GM21447 (cell line): ENCODE results near the gene TCF7.

Source experiments
- ATAC-seq: cut with Tn5 transposase; IDR thresholded peaks from one replicate; pipeline ENCODE4 v1.9.1; 2021; ENCODE audit not compliant: unreplicated experiment

Gene TCF7

DNA sequence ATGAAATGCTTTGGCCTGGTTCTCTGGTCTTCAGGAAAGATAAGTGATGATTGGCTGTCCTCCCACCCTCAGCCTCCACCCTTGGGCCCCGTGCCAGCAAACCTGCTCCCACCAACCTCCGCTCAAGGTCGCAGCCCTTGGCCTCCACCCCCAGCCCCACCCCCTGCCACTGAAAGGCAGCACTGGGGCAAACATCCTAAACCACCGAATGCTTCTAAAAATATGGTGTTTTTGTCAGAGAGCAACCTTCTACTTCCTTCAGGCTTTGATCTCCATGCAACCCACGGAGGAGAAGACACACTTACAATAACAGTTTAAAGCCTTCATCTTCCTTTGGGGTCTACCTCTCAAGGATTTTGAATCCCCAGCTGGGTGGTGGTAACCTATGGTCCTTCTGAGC is 24.0 kb upstream of the TCF7 start:
- no peak for ATAC-seq

DNA sequence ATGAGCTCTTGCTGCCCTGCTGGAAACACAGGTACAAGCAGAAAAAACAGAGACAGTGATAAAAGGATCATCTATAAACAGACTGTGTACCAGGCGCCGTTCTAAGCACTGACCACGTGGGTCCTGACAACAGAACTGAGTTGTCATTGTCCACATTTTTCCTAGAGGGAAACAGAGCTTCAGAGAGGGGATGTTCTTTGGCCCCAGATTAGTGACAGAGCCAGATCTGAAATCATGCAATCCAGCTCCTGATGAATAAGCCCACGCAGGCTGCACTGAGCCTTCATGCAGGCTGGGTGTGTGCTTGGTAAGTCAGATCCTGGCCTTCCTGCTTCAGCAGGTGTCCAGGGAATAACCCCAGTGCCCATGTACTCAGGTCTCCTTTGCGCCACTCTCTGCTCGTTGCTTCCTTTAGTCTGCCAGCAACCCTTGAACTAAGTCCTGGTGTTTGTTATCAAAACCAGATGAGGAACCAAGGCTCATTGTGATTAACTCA is 22.8 kb upstream of the TCF7 start:
- ATAC-seq = no peak

DNA sequence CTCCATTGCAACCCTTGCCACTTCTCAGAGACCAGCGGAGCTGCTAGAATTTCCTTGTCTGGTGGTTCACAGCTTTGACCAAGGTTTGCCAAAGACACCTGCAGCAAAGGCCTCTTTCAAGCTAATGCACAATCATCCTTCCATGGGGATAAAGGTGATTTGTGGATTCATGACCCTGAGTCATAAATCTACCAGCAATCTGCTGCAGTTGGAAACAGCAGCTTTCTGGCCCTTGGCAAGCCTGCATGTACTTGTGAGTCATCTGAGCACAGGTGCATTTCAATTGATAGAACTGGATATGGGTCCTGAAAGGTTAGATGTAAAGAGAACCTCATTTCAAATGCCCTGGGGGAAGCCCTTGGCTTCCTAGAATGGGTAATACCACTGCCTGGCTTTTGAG is 21.6 kb upstream of the TCF7 start:
- ATAC-seq = no peak

DNA sequence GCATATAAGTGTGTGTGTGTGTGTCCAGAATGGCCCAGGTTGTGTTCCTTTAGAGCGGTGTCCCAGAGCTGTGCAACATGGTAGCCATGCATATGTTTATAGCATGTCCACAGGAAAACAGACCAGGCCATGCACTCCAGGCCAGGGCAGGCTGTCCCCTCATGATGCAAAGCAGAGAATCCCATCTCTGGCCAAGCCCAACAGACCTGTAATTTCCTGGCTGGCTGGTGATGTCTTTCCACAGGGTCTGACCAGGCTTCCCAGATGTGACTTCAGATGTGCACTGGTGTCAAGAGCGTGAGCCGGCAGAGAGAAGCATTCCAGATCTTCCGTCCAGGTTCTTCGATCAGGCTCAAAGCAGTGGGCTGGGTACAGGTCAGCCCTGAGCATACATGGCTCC is 21.1 kb upstream of the TCF7 start:
- no peak for ATAC-seq

DNA sequence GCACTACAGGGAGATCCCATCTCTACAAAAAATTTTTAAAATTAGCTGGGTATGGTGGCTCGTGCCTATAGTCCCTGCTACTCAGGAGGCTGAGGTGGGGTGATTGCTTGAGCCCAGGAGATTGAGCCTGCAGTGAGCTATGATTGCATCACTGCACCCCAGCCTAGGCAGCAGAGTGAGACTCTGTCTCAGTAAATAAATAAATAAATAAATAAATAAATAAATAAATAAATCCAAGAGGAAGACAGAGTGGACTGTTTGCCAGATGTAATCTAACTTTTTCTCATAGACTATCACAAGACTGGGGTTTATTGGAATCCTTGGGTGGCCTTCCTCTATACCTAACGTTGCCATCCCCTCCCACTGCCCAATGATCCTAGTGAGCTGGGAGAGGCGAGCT is 19.2 kb upstream of the TCF7 start:
- no peak for ATAC-seq

DNA sequence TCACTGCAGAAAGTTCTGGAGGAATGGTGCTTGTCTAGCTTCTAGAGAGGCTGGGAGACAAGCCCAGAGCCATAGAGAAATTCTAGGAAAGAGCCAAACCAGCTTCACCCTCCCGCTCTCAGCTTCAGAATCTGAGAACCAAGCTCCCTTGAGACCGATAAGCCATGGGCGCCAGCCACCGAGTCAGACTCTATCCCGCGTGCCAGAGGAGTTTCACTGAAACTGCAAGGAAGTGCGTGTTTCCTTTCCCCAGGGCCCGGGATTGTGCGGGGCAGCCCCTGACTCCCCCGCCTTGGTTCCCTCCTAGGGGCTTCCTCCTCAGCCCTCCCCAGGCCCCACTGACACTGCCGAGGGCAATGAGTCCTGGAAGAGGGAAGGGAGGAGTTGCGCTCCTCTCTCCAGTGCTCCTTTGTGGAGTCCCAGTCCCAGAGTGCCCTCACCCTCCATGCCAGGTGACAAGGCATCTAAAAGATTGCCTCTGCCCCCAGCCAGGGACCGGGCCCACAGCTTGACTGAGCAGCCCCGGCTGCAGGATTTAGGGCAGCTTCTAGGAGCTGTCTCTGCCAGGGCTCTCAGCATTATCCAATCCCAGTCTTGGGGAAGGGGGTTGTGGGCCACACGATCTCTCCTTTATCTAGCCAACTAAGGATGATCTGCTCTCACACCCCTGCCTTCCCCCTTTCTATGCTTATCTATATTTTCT is 18.4 kb upstream of the TCF7 start:
- no peak for ATAC-seq

DNA sequence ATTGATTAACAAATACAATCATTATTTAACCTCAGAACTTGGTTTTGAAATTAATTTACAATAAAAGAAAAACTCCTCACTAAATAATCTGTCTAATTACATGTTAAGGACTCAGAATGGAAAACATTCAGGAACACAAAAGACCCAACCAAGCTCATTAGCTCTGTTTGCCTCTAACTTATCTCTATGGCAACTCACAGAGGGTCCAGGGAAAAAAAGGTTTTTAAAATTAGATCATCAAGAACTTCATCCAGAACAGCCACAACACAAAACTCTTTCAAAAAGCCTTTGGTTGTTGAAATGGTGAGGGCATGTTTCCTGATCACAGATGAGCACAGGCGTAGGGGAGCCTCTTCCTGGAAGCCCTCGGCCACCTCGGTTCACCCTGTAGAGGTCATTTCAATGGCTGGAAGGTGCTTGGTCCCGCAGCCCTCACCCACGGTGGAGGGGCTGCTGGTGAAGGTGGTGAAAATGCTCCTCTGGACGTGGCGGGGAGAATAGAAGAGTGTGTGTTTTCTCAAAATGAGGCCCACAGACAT is 17.2 kb upstream of the TCF7 start:
- ATAC-seq = no peak

DNA sequence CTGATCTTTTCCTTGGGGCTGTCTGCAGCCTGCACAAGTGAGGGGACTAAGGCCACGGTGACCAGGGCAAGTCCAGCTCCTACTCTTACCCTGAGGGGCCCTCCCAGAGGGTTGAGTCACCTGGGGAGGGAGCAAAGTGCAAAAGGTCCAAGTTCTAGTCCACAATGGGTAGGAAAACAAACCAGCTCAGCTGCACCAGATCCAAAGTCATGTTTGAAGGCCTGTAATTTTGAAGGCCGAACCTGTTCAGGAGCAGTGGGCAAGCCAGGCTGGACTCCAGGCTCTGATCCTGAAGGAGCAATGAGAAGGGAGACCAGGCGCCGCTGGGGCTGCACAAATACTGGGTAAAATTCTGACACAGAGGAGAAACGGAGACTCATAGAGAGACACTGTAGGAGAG is 15.8 kb upstream of the TCF7 start:
- ATAC-seq = no peak

DNA sequence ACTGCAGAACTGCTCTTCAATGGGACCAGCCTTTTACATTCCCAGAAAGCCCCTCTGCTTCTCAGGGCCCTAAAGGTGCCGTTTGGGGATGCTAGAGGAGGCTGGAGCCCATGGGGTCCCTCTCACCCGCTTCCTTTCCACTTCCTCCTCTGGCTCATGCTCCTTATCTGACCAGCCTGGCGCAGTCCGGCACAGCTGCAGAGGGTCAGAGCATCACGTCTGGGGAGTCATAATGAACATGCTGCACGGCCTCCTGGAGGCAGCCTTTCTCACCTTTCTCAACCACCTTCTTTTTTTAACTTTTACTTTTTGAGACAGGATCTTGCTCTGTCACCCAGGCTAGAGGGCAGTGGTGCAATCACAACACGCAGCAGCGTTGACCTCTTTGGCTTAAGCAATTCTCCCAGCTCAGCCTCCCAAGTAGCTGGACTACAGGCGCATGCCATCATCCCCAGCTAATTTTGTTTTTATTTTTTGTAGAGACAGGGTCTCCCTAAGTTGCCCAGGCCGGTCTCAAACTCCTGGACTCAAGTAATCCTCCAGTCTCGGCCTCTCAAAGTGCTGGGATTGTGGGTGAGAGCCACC is 15.1 kb upstream of the TCF7 start:
- no peak for ATAC-seq

DNA sequence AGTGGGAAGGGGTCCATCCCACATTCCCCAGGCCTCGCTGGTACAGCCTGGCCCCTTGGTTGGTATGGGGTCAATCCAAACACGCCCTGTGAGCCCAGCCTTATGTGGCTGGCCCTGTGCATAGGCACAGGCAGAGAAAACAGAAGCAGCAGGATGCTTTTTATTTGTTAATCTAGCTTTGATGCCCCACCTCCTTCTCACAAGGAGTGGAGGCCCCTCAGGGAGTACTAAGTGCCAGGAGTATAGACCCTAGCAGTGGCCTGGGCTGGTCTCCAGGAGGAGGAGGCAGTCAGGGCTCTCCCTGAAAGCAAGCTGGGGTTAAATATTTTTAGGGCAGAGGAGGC is 14.6 kb upstream of the TCF7 start:
- ATAC-seq = no peak

DNA sequence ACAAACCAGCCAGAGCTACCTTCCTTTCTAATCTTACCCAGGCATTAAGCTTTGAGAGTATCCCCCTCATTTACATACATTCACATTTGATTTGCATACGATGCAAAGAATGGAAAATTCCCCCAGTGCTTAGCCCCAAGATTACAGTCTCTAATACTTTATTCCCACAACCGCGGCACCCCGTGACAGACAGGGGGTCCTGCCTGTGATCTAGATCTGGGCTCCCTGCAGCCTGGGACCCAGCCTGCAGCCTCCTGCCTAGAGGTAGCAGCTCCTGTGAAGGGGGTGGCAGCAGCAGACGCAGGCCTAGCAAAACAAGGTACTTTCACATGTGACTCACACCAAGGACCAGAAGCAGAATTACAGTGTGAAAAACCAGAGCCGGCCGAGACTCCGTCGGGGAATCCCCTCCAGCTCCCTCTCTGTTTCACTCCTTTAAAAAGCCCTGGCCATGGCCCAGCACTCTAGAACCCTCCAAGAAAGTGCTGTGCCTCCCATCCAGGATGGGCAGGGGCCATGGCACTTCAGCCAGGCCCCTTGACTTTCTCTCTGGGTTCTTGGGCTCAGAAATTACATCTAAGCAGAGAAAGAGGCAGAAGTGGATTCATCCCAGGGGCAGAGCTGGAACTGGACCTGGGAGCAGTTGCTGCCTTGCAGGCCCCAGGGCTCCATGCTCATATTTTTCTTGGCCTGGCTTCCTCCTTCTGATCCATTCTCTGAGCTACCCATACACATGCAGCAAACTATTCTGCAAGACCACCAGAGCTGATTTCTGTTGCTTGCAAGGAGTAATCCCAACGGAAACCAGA is 14.0 kb upstream of the TCF7 start:
- ATAC-seq = peak; percentile 74

DNA sequence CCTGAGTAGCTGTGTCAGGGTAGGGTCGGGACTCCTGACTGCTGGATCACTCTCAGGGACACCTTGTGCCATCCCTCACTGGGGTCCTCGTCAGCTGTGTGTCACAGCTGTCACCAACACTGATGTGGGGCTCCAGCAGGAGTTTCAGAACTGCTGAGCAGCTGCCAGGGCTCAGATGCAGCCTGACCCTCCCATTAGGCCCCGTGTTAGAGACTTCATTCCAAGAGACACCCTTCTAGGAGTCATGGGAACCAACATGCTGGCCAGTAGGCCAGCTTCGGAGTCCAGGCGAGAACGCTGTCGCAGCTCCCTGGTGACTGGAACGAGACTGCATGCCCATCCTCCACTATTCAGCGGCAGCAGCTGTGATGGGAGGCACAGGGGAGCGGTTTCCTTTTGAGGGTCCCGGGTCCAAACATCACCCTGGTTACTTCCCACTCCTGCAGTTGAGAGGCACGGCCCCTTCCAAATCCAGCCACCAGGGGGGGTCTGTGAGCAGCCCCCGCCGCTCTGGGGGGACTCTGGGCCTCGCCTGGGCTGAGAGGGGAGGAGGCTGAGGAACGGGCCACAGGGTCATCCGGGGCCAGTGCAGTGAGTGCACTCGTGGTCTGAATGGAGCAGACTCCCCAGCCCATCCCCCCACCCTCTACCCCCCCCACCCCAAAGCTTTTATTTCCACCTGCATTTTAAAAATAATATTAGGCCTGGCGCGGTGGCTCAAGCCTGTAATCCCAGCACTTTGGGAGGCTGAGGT is 12.6 kb upstream of the TCF7 start:
- no peak for ATAC-seq

DNA sequence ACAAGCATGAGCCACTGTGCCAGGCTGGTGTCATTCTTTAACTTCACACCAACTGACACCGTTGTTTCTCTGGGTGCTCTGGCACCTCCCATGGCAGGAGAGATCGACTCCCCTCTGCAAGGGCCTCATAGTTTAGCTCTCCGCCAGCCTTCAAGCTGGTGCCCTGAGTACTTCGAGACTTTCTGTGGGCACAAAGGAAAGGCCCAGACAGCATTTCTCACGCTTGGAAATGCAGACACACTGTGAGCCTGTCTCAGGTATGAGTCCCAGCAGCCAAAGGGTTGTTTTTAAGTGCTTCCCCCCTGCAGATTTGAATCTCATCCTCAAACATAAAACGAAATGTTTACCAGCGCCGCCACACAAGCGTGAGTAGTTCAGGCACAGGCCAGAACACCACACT is 11.1 kb upstream of the TCF7 start:
- no peak for ATAC-seq

DNA sequence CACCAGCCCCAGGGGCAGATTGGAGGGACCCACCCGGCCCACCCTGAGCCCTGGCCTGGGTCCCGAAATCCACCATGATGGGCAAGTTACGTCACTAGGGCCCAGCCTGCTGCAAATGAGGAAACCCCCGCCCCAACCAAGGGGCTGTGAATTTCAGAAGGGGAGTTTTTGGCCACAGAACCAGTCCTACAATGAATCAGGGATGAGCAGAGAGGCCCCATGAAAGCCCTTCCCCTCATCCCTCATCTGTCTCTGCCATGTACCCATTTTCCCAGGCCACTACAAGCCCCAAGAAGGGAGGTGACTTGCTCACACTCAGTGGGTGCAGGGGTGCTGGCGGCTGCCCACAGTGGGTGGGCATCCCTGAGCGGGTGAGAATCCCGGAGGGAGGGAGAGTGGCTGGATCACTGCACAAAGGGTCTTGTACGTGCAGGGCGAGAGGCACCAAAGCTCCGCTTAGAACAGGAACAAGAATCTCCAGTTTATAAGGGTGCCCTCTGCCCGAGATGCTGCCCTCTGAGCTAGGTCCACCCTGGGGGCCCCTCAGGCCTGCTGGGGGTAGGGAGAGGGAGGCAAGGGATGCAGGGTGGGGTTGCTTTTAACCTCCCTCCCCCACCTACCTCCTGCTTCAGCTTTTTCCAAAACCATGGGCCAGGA is 10.4 kb upstream of the TCF7 start:
- ATAC-seq = no peak

DNA sequence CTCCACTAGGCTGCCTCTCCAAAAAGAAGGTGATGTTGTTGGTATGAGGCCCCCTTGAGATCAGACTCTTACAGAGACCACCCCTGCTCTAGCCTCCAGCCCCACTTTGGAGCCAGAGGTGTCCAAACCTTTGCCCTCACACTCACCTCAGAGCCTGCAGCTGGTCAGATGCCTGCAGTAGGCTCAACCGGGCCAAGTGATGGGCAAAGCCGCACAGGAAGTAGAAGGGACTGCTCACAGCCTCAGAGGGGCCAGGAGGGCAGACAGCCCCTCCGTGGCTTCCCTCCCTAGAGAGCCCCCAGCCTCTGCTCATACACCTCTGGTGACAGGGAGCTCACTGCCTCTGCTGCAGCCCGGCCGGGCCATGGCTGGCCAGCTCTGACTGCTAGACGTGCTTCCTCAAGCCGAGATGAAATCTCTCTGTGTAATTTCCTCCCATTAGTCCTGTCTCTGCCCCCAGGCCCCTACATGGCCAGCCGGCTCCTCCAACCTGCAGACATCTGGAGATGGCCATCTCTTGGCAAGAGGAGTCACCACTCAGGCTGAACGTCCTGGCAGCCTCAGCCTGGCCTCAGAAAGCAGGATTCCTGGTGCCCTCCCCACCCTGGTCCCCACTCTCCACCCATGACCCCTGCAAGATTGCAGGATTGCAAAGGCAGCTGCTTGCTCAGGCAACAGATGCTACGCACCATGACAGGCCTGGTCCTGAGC is 7.3 kb upstream of the TCF7 start:
- ATAC-seq = no peak

DNA sequence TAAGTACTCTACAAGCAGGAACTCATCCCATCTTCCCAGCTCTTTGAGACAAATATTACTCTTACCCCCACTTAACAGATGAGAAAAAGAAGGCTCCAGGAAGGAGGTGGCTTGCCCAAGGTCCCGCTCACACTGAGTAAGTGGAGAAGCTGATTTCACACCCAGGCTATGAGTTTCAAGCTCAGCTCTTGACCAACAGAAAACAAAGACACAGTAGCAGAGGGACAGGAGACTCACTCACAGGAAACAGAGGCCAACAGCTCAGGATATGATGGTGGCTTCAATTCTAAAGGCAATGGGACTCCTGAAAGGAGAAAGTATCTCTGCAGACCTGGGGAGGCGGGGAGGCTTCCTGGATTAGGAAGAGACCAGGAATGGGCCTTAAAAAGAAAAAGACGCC is 6.7 kb upstream of the TCF7 start:
- ATAC-seq = no peak

DNA sequence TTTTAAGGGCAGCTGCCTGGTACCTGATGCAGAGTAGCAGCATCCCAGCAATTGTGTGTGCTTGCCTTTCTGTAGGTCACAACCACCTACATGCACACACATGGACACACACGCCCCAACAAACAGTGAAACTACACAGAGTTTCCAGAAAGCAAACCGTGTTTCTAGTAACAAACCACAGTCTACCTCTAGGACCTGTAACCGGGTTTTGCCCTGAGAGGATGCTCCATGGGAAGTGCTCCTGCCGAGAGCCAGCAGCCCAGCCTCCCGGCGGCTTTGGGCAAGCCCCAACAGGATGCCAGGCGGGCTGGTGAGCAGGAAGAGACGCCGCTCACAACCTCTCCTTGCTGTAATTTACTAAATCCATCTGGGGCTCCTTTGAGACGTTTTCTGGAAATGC is 4.1 kb upstream of the TCF7 start:
- no peak for ATAC-seq

DNA sequence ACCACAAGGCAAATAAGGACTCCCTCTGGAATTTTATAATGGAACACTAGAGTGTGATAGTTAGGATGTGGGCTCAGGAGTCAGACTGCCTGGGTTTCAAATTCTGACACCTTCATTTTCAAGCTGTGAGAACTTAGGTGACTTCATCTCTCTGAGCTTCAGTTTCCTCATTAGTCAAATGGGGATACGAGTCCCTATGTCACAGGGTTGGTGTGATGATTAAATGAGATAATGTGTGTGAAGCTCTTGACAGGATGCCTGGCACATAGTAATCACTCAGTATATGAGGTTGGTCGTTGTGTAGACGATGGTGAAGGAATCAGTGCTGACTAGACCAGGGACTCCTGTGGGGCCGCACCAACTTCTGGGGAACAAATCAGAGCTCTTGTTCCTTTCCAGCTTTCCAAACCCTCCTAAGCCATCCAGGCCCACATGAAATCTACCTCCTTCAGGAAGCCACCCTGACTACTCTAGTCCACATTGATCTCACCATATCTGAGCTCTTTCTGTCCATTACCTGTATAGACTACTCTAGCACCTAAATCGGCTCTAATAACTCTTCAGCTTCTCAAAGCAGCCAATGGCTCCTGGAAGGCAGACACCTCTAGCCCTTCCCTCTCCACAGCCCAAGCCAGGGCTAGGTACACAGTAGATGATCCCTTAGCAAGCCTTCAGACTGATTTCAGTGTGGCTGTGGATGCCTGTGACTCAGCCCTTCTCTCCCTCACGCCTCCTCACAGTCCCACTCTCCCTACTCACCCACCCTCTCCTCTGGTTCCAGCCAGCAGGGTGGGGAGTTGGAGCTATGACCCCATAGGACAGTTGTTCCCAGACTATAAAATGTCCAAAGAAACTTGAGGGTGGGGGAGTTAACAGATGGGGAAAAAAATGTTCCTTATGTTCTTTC is 2.5 kb upstream of the TCF7 start:
- ATAC-seq = no peak

DNA sequence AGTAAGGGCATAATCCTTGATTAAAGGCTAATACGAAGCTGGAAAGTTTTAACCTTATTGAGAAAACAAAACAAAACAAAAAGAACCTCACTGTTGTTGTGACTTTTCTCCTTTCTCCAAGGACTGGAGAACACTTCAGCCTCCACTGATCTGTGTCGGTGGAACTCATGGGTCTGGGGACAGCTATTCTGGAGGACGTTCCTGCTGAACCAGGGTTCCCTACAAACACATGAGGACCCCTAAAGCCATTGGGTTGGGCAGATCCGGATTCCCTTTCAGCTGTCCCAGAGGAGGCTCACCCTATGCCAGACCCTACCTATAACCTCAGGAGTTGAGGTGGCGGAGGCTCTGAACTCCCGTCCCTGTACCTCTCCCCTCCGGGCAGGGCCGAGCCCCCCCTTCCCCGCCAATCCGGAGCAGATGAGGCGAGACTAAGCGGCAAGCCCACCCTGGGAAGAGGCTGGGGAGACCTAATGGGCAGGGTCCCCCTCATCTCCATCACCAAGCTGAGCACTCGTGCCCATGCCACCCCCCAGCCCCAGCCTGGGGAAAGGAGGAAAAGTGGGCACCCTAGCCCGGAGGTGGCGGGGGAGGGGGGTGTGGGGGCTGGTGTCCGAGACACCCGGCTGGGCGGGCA is 1.6 kb upstream of the TCF7 start:
- ATAC-seq = no peak
